KOPT-K1 (cell line): Measurements from ENCODE around the gene OSBPL3.

Experiments used
- H3K27ac ChIP-seq: fragments of 200-600 bp; sonication (generic); 2 replicates; pipeline ENCODE4 v1.5.1; 2016; ENCODE audit warnings: antibody characterized with exemption, mild to moderate bottlenecking, low read depth, low read length; ENCODE audit not compliant: poor library complexity, severe bottlenecking
- H3K36me3 ChIP-seq: fragments of 200-600 bp; sonication (generic); 2 replicates; pipeline ENCODE4 v1.5.1; 2017; ENCODE audit warnings: antibody characterized with exemption, mild to moderate bottlenecking, low read length, moderate library complexity; ENCODE audit not compliant: insufficient read depth
- H3K9me3 ChIP-seq: fragments of 200-600 bp; sonication (generic); 2 replicates; pipeline ENCODE4 v1.5.1; 2017; ENCODE audit warnings: antibody characterized with exemption, low read length, mild to moderate bottlenecking; ENCODE audit not compliant: insufficient read depth, poor library complexity, severe bottlenecking

Gene OSBPL3

GRCh38 chr7:24970676-24971075, 9.3 kb downstream of the OSBPL3 start:
- no peak overlapping the region for H3K27ac ChIP-seq
- H3K9me3 ChIP-seq, result no peaks in the 10 kb centered on the region
- no peaks in the 10 kb centered on the region for H3K36me3 ChIP-seq

GRCh38 chr7:24968165-24968564, 11.8 kb downstream of the OSBPL3 start:
- Histone ChIP-seq H3K36me3 (no peaks in the 10 kb centered on the region), H3K27ac (no peak overlapping the region), H3K9me3 (no peaks in the 10 kb centered on the region)

- no peaks in the 10 kb centered on the region for H3K9me3 ChIP-seq
- no peaks in the 10 kb centered on the region for H3K36me3 ChIP-seq
- H3K27ac ChIP-seq, result no peak overlapping the region
Observed at GRCh38 chr7:24967696-24968095, 12.3 kb downstream of the OSBPL3 start.

- no peaks in the 10 kb centered on the region for H3K9me3 ChIP-seq
- no peak overlapping the region for H3K27ac ChIP-seq
- no peaks in the 10 kb centered on the region for H3K36me3 ChIP-seq
Observed at GRCh38 chr7:24966802-24967201, 13.2 kb downstream of the OSBPL3 start.

- peak overlapping the region; percentile 8 for H3K27ac ChIP-seq
- no peaks in the 10 kb centered on the region for H3K9me3 ChIP-seq
- no peaks in the 10 kb centered on the region for H3K36me3 ChIP-seq
Observed at GRCh38 chr7:24965831-24966708, 13.9 kb downstream of the OSBPL3 start.

- Histone ChIP-seq H3K9me3 (no peaks in the 10 kb centered on the region), H3K27ac (no peak overlapping the region), H3K36me3 (no peaks in the 10 kb centered on the region)
Observed at GRCh38 chr7:24964191-24964590, 15.8 kb downstream of the OSBPL3 start.

- Histone ChIP-seq H3K36me3 (no peaks in the 10 kb centered on the region), H3K27ac (no peak overlapping the region), H3K9me3 (no peaks in the 10 kb centered on the region)
Observed at GRCh38 chr7:24963218-24963617, 16.8 kb downstream of the OSBPL3 start.

GRCh38 chr7:24962418-24962962, 17.5 kb downstream of the OSBPL3 start:
- Histone ChIP-seq H3K9me3 (no peaks in the 10 kb centered on the region), H3K27ac (no peak overlapping the region), H3K36me3 (no peaks in the 10 kb centered on the region)

GRCh38 chr7:24959735-24960485, 20.1 kb downstream of the OSBPL3 start:
- Histone ChIP-seq H3K36me3 (no peaks in the 10 kb centered on the region), H3K9me3 (no peaks in the 10 kb centered on the region), H3K27ac (no peak overlapping the region)

- Histone ChIP-seq H3K9me3 (no peaks in the 10 kb centered on the region), H3K27ac (no peak overlapping the region), H3K36me3 (no peaks in the 10 kb centered on the region)
Observed at GRCh38 chr7:24958399-24958798, 21.6 kb downstream of the OSBPL3 start.

- Histone ChIP-seq H3K27ac (no peak overlapping the region), H3K9me3 (no peaks in the 10 kb centered on the region), H3K36me3 (no peaks in the 10 kb centered on the region)
Observed at GRCh38 chr7:24956021-24956420, 24.0 kb downstream of the OSBPL3 start.

- no peaks in the 10 kb centered on the region for H3K36me3 ChIP-seq
- H3K9me3 ChIP-seq, result no peaks in the 10 kb centered on the region
- no peak overlapping the region for H3K27ac ChIP-seq
Observed at GRCh38 chr7:24955313-24955712, 24.7 kb downstream of the OSBPL3 start.

- Histone ChIP-seq H3K9me3 (no peaks in the 10 kb centered on the region), H3K36me3 (no peaks in the 10 kb centered on the region), H3K27ac (no peak overlapping the region)
Observed at GRCh38 chr7:24952464-24952863, 27.5 kb downstream of the OSBPL3 start.

- no peaks in the 10 kb centered on the region for H3K36me3 ChIP-seq
- no peak overlapping the region for H3K27ac ChIP-seq
- no peaks in the 10 kb centered on the region for H3K9me3 ChIP-seq
Observed at GRCh38 chr7:24951441-24951980, 28.5 kb downstream of the OSBPL3 start.

GRCh38 chr7:24949884-24950283, 30.1 kb downstream of the OSBPL3 start:
- H3K27ac ChIP-seq, result no peak overlapping the region
- no peaks in the 10 kb centered on the region for H3K36me3 ChIP-seq
- no peaks in the 10 kb centered on the region for H3K9me3 ChIP-seq
